ENCODE data around the gene SMIM32. TPM values are rescaled to one million over a fixed set of nuclear protein-coding genes. Genes with fewer than 3 reads are reported as not detected.
A peak's percentile ranks its signal among the peaks of the same experiment; 100 is the strongest.

SMIM32 gene
- total RNA-seq, 4 donors from 2014 or later, result not detected

- Histone ChIP-seq H3K27me3 (peaks cover 27% of the 10 kb centered on the region), H3K4me3 (no peak overlapping the region), H3K9me3 (no peaks in the 10 kb centered on the region), H3K4me1 (peaks cover 0 to 42% (median 17%) of the 10 kb centered on the region in 3 donors), H3K27ac (peak overlapping the region in 3 of 4 donors; percentile 20 to 58 (median 52)), H3K36me3 (no peaks in the 10 kb centered on the region)
- TF ChIP-seq POLR2AphosphoS5 (IDR thresholded peaks at IDR 0.05) (peak; percentile 13), POLR2A (IDR thresholded peaks at IDR 0.05) (no peak), CTCF (IDR thresholded peaks at IDR 0.05) (no peak), EP300 (IDR thresholded peaks at IDR 0.05) (no peak)
- no peak for ATAC-seq
- WGBS, 2 donors (ENCODE audit: low coverage in 1 of 2), result 46 to 60% methylated on average over 1 to 10 of the region's 12 CpGs
Observed at GRCh38 chr5:136195971-136196820, 3.2 kb upstream of the SMIM32 start.

- Histone ChIP-seq H3K36me3 (no peaks in the 10 kb centered on the region), H3K9me3 (no peaks in the 10 kb centered on the region), H3K4me3 (no peak overlapping the region), H3K4me1 (peaks cover 0 to 43% (median 17%) of the 10 kb centered on the region in 3 donors), H3K27me3 (peaks cover 36% of the 10 kb centered on the region), H3K27ac (no peak overlapping the region)
- no peak for TF ChIP-seq POLR2A (IDR thresholded peaks at IDR 0.05)
- no peak for TF ChIP-seq POLR2AphosphoS5 (IDR thresholded peaks at IDR 0.05)
- TF ChIP-seq CTCF (IDR thresholded peaks at IDR 0.05), result no peak
- no peak for TF ChIP-seq EP300 (IDR thresholded peaks at IDR 0.05)
- no peak for ATAC-seq
- WGBS, 2 donors (ENCODE audit: low coverage in 1 of 2), result no CpG with 5 or more reads among the region's 3 CpGs
Observed at GRCh38 chr5:136194576-136194975, 1.6 kb upstream of the SMIM32 start.

- no peak overlapping the region for H3K27ac ChIP-seq
- peaks cover 0 to 9% of the 10 kb centered on the region in 2 donors for H3K36me3 ChIP-seq
- TF ChIP-seq EP300 (IDR thresholded peaks at IDR 0.05), result no peak
- TF ChIP-seq POLR2AphosphoS5 (IDR thresholded peaks at IDR 0.05), result no peak
- no peak for TF ChIP-seq POLR2A (IDR thresholded peaks at IDR 0.05)
- no peak for TF ChIP-seq CTCF (IDR thresholded peaks at IDR 0.05)
- no peak for ATAC-seq
- H3K27me3 ChIP-seq, result peaks cover 36% of the 10 kb centered on the region
- H3K4me3 ChIP-seq, result peak overlapping the region; percentile 10 to 54
- WGBS, 2 donors (ENCODE audit: low coverage in 1 of 2), result 8 to 20% methylated on average over 2 to 6 of the region's 18 CpGs
- peaks cover 0 to 43% (median 17%) of the 10 kb centered on the region in 3 donors for H3K4me1 ChIP-seq
- no peaks in the 10 kb centered on the region for H3K9me3 ChIP-seq
Observed at GRCh38 chr5:136193322-136193935, 467 bp upstream of the SMIM32 start.

GRCh38 chr5:136192015-136192525, 892 bp downstream of the SMIM32 start:
- H3K27me3 ChIP-seq, result peaks cover 36% of the 10 kb centered on the region
- peak overlapping the region; percentile 10 to 54 for H3K4me3 ChIP-seq
- H3K4me1 ChIP-seq, result peaks cover 0 to 43% (median 17%) of the 10 kb centered on the region in 3 donors
- no peak for ATAC-seq
- 0% methylated on average over 3 to 5 of the region's 56 CpGs for WGBS, 2 donors (ENCODE audit: low coverage in 1 of 2)
- H3K27ac ChIP-seq, result no peak overlapping the region
- no peaks in the 10 kb centered on the region for H3K9me3 ChIP-seq
- TF ChIP-seq POLR2A (IDR thresholded peaks at IDR 0.05), result no peak
- no peak for TF ChIP-seq CTCF (IDR thresholded peaks at IDR 0.05)
- no peak for TF ChIP-seq EP300 (IDR thresholded peaks at IDR 0.05)
- TF ChIP-seq POLR2AphosphoS5 (IDR thresholded peaks at IDR 0.05), result no peak
- peaks cover 0 to 23% of the 10 kb centered on the region in 2 donors for H3K36me3 ChIP-seq
